GM19372 (cell line): ENCODE data around the gene ANKMY1.

Experiments
- ATAC-seq: cut with Tn5 transposase; IDR thresholded peaks from one replicate; pipeline ENCODE4 v1.9.1; 2021; ENCODE audit warnings: mild to moderate bottlenecking, low read depth, moderate library complexity; ENCODE audit not compliant: unreplicated experiment

ANKMY1 gene

DNA sequence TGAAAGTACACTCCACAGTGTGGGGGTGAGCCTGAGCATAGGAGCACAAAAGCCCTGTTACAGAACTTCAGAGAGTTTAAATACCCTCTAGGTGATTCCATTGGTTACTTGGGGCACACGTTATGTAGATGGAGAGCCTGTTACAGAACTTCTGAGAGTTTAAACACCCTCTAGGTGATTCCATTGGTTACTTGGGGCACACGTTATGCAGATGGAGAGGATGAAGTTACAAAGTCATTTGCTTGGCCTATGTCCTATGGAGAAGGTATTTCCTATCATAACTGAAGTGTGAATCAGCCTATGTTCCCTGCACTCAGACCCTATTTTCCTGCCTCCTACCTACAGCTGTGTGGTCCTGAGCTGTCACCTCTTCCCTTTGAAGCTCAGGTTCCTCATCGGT, 25.0 kb upstream of the ANKMY1 start:
- ATAC-seq: no peak

GRCh38 chr2:240581811-240582210, 24.0 kb upstream of the ANKMY1 start:
- ATAC-seq: no peak

DNA sequence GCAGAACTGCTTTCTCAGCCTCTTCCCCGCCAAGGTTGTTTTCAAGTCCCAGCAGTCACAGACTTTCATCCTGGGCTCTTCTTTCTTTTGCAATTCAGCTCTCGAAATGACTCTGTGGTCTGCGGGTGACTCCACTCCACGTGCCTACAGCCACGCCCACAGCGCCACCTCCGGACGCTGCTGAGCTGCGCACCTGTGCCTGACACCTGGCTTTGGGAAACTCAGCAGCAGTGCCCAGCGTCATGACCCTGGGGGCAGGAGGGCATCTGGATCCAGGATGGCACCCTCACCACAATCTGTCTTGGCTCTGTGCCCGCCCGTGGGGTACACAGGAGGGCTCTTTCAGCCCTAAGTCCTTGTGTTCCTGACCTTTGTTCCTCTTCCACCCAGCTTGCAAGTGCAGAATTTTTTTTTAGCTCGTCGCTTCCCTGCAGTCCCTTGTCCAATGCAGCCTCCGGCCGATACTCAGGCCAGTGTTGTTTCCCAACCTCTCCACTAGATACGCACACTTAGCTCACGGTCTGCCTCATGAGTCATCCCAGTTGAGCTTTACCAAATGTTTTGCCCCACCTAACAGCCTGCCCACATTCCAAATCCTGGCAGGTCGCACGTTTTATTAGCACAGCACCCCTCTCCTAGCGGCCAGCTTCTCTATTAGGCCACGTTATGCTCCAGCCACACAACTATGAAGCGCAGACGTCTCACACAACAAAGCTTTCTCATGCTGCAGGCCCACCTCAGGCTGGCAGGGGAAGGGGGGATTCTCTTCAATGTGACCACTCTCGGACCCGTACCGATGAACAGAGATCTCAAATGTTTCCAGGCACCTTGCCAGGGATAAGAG, 22.2 kb upstream of the ANKMY1 start:
- ATAC-seq: no peak

DNA sequence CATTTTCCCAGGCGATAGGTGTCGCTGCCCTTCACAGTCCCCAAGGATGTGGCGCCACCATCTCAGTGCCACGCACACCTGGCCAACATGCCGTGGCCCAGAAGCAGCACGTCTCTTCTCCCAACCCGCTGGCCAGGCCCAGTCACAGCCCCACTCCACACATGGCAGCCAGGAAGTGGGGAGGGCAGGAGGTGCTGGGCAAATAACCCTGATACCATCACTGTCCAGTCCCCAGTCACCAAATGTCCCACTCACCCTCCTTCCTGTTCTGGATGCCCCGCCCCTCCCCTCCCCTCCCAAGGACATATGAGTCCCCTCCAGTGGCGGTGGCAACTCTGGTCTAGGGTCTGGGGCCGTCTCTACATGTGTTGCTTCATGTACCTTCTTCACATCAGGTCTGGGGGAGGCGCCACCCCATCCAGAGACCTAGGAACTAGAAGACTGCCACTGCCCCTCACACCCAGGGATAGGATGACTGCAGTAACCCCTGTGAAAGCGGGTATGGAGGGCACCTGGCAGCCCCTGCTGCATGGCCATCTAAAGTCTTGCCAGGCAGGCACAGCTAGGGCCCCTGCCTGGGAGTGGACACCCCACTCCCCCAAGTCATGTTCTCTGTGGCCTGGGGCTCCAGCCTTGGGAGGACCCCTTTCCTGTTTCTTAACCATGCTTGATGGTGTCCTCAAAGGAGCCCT, 21.4 kb upstream of the ANKMY1 start:
- no peak for ATAC-seq

- ATAC-seq: no peak
Observed at GRCh38 chr2:240578488-240578887, 20.7 kb upstream of the ANKMY1 start.

DNA sequence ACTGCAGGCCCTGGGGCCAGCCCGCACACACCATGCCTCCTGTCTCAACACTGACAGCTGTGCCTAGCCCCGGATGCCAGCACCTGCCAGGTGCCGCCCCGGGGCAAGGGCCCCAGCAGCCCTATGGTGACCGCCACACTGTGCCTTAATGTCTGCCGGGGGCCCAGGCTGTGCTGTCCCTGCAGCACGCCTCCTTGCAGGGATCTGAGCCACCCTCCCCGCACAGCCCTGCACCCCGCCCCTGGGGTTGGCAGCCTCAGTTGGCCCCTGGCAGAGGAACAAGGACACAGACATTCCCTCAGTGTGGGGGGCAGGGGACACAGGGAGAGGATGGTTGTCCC, 20.3 kb upstream of the ANKMY1 start:
- ATAC-seq: no peak

GRCh38 chr2:240577281-240578109, 19.7 kb upstream of the ANKMY1 start:
- ATAC-seq: no peak

GRCh38 chr2:240576436-240577205, 18.8 kb upstream of the ANKMY1 start:
- no peak for ATAC-seq

- ATAC-seq: no peak
Observed at GRCh38 chr2:240576036-240576435, 18.2 kb upstream of the ANKMY1 start.

DNA sequence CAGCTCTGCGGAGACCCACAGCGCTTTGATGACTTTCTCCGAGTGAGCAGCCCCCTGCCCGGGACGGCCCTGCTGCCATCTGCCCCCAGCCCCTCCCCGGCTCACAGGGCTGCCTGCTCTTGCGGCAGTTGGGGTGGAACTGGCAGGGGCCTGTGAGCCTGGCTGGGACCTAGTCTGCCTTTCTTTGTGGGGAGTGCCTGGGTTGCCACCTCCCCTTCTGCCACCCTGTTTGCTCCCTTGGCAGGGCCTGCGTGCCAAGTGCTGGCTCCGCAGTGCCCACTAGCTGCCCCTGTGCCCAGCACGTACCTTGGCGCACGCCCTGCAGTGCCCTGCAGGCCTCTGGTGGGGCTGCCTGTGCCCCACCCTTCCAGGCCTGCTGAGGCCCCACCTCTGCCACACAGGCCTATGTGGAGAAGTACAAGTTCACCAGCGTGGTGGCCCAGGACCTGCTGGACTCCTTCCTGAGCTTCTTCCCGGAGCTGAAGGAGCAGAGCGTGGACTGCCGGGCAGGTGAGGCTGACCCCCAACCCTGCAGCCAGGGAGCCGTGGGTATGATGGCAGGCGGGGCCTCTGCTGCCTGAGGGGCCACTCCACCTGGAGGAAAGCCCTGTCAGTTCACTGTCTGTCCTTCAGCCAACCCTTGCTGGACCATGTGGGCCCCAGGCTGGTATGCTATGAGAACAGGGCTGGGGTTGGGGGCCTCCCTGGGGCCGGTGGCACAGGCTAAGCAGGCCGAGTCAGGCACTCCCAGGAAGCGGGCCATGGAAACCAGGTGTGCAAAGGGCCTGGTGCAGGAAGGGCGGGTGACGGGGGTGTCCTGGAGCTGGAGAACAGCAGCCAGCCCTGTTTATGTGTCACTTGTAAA, 17.5 kb upstream of the ANKMY1 start:
- ATAC-seq: no peak

DNA sequence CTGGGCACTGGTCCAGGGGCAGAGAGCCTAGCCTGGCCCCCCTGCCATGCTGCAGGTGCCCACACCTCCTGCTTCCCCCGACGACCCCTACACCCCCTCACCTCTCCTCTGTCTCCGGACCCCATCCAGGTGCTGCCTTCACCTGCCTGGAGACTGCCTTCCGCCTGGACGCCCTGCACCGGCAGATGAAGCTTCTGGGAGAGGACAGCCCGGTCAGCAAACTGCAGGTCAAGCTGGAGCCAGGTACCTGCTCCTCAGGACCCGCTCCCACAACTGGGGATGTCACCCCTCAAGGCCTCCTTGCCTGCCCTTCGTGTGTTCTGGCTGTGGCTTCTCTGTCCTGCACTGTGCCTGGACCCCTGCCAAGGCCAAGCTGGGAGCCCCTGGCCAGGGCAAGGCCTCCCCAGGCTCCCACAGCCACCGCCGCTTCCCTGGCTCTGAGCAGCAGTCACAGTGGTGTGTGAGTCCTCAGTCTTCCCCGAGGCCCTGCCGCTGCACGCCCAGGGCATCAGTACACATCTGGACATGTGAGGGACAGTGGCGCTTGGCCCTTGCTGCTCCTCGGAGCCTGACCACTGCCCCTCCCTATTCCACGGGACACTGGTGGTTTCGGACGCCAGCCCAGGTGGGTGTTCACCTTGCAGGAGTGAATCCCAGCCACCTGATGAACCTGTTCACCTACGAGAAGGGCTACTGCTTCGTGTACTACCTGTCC, 16.8 kb upstream of the ANKMY1 start:
- no peak for ATAC-seq

DNA sequence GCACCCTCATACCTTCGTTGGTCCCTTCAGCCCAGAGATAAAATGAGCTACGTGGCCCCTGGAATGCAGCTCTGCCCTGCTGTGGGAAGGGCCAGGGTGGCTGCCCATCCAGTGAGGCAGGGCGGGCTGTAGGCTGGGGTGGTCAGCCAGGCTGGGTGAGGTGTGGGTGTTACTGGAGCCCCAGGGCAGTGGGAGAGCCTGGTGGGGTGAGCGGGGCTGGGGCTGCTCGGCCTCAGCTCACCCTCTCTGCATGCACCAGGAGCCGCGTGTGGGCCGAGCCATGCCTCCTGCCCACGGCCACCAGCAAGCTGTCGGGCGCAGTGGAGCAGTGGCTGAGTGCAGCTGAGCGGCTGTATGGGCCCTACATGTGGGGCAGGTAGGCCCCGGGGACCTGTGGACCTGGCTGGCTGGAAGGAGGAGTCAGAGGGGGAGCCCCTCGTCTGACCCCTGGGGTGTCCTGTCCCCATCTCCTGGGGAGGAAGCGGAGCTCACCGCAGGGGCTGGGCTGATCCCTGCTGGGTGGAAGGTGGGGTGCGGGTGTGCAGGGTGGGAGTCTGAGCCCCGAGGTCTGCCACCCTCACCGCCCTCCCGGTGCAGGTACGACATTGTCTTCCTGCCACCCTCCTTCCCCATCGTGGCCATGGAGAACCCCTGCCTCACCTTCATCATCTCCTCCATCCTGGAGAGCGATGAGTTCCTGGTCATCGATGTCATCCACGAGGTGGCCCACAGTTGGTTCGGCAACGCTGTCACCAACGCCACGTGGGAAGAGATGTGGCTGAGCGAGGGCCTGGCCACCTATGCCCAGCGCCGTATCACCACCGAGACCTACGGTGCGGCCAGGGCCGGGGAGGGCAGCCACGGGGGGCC, 16.0 kb upstream of the ANKMY1 start:
- no peak for ATAC-seq

- ATAC-seq: no peak
Observed at GRCh38 chr2:240573071-240573515, 15.3 kb upstream of the ANKMY1 start.

- ATAC-seq: no peak
Observed at GRCh38 chr2:240572141-240573031, 14.6 kb upstream of the ANKMY1 start.

DNA sequence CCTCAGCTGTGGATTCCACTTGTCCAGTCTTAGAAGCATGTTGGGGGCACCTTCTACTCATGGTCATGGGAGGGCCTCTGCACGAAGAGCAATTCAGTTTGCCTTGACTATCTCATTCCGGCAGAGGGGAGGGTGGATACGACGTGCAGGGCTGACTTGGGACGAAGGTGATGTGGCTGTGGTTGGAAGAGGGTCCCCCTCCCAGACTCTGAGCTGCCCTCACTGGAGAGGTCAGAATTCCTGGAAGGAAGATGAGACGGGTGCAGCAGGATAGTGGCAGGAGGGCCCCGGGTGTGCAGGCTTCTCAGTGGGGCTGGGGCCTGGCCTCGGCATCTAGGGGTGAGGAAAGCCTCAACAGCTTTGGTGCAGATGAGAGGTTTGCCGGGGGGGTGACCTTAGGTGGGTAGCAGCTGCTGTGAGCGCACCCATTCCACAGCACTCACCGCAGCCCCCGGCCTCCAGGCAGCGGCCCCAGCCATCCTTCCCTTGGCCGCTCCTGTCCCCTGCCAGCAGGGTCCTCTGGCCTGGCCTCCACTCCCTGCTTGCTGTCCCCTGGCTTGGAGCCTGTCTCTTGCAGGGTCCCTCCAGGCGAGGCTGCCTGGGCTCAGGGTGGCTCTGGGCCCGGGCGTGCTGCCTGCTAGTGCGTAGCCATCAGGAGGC, 13.7 kb upstream of the ANKMY1 start:
- ATAC-seq: no peak

DNA sequence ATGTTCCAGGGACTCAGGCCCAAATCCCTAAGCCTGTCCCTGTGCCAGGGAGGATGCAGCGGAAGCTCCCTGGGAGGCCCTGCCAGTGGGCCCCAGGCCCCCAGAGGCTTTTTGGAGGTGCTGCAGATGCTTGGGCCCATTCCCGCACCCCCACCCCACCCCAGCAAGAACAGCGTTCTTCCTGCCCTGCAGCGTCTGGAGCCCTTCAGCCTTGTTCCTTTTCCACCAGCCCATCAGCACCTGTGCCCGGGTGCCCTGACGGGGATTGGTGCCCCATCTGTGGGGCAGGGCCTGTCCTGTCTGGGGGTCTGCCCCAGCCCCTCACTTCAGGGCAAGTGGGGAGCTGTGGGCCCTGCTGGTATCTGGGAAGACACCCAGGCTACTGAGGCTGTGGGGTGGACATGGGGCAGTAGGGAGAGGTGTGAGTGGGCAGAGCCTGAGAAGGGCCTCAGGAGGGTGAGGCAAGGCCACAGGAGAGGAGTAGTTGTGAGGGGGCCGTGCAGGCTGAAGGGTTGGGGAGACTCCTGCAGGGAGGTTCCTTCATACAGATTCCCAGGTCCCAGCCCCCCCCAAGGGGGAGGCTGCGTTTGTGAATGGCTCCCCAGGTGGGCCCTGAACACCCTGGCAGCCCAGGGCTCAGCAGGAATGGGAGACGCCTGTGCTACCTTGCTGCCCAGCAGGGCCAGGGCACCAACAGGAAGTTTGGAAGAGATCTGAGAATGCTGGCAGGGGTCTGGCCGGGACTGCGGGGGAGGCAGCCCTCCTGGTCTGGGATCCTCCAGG, 12.9 kb upstream of the ANKMY1 start:
- ATAC-seq: no peak
